NCI-H2107 treated with DMSO at 0.1 percent for 48 hours (cell line): ENCODE measurements around the gene SCLT1.

Experiments
- DNase-seq: peaks from one replicate; lab custom pipeline; 2025; ENCODE audit not compliant: unreplicated experiment; lab: John Stamatoyannopoulos, UW

Gene SCLT1

DNA sequence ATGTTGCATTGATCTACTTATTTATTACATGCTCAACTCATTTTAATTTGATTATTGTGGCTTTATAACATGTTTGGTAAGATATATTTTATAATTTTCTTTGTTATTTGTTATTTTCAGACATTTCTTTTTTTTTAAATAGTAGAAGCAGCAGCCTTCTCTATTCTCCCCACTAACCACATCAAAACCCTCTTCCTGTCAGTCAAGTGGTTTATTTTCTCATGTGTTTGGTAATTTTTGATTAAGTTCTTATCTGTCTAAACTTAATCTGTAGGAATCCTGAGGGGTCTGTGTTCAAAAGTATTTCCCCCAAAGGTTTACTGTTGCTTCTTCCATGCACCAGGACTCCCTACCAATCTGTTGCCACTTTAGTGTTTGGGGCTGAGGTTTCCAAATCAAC lies 131.9 kb downstream of the SCLT1 start:
- no peak for DNase-seq

DNA sequence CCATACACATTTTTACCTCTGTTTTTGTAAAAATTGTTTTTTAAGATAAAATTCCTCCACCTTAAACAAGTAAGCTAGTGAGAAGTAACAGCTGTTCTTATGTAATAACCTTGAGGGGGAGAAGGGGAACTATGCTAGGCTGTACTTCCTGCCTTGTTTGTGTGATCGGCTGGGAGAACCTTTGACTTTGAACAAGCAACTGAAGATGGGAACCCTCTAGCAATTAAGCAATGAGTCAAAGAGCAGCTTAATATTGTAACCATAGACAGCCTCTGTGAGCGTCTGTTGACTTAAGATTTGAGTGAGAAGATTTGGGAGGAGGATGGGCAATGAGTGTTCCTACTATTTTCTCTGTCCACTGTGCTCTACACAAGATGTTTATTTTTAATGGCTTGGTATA lies 135.1 kb downstream of the SCLT1 start:
- DNase-seq = no peak

DNA sequence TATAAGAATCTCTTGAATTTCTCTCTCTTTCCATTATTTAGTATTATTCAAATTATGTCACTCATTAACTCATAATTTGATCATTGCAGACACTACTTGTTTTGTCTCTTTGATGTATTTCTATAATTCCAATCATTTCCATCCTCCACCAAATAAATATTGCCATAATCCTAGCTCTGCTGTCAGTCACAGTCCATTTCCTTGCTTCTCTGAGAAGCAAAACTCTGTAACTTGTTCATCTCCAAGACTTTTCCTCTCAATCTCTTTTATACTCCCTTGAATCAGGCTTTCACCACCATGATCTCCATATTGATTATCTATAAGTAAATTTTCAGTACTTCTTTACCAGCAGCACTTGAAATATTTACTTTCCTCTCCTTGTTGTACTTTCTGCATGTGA lies 135.9 kb downstream of the SCLT1 start:
- no peak for DNase-seq

- DNase-seq = no peak
These were observed 137.6 kb downstream of the SCLT1 start for GRCh38 chr4:128955751-128956150.

DNA sequence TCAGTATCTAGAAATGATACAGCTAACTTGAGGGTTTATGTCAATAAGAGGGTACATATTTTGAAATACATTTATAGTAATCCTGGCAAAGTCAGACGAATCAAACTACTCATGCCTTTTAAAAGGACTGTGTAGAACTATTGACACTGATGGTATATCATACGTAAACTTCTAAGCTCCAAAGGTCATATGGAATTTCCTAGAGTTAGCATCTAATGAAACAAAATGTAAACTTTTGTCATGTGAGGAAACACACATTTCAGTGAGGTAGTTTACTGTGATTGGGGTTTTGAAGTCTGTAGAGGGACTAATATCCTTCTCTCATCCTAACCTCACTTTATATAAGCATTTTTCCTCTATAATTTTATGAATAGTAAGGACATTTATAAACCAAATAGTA lies 138.4 kb downstream of the SCLT1 start:
- DNase-seq = no peak

GRCh38 chr4:128951316-128951715 lies 142.0 kb downstream of the SCLT1 start:
- DNase-seq = no peak

DNA sequence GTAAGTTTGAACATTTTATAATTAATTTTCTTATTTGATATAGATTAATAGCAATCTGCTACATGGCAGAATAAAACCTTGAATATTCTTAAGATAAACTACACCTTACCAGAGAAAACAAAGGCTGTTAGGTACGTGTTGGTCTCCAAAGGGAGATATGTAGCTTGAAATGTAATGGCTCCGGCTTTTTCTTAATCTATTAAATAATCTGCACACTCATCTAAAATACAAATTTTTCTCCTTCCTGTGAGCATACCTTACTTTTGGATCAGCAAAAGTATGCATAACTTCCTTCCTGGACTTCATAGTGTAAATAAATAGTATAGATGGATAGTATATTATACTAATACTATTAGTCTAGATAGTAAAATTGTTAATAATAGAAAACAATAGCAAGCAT lies 142.5 kb downstream of the SCLT1 start:
- DNase-seq = no peak

DNA sequence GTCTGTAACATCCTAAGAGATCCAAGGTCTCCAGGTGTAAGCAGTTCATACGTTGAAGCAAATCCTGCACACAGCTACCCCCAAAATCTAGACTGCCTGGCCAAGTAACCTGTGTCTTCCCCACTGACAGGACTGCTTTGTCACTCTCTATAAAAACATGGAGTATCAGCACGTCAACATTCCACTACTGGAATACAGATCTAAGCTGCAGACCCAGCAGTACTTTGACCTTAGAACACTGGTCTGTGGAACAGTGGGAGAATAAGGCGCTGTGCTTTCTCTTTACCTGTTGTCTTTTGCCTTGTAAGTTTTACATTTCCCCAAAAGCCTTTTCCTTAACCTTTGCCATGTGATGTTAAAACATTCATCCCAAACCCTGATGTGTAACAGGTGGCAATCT lies 146.4 kb downstream of the SCLT1 start:
- no peak for DNase-seq

DNA sequence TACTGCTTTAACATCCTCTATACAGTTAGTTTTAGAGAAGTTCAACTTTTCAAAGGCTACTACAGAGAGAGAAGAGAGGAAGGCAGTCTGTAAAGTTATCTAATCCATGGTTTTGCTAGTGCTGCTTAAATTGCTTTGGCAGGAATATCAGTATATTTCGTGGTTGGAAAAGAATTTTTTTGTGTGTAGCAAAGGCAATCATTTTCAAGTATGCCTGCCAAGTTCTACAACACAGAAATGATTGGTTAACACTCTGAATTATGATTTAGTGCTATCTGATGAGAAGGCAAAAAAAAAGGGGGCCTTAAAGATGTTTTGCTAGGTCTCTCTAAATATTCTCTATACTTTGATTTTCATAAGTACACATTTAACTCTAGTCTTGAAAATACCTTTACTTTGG lies 150.7 kb downstream of the SCLT1 start:
- no peak for DNase-seq

GRCh38 chr4:128940971-128941370 lies 152.4 kb downstream of the SCLT1 start:
- DNase-seq = no peak

GRCh38 chr4:128930051-128930450 lies 163.3 kb downstream of the SCLT1 start:
- no peak for DNase-seq

GRCh38 chr4:128924951-128925350 lies 168.4 kb downstream of the SCLT1 start:
- no peak for DNase-seq

GRCh38 chr4:128921954-128922353 lies 171.4 kb downstream of the SCLT1 start:
- DNase-seq = no peak

- no peak for DNase-seq
These were observed 175.6 kb downstream of the SCLT1 start for GRCh38 chr4:128917781-128918180.

- DNase-seq = no peak
These were observed 176.5 kb downstream of the SCLT1 start for GRCh38 chr4:128916832-128917231.

- DNase-seq = no peak
These were observed 177.8 kb downstream of the SCLT1 start for GRCh38 chr4:128915544-128915943.

- DNase-seq = no peak
These were observed 180.1 kb downstream of the SCLT1 start for GRCh38 chr4:128913228-128913627.

DNA sequence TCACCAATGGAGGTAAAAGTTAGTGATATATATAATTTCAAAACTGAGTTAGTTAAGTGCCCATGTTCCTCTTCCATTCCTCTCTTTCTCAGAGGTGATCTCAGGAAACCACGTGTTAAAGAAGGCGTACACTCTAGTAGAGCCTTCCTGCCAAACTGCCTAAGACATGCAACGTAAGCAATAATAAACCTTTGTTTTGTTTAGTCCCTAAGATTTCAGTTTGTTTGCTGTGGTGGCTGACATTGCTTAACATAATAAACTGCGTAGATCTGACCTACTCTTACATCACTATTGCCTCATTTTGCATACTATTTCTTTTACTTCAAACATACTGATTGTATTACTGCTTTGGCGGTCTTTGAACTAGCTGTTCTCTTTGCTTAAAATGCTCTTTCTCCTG lies 184.6 kb downstream of the SCLT1 start:
- no peak for DNase-seq

GRCh38 chr4:128907981-128908380 lies 185.4 kb downstream of the SCLT1 start:
- DNase-seq = no peak

DNA sequence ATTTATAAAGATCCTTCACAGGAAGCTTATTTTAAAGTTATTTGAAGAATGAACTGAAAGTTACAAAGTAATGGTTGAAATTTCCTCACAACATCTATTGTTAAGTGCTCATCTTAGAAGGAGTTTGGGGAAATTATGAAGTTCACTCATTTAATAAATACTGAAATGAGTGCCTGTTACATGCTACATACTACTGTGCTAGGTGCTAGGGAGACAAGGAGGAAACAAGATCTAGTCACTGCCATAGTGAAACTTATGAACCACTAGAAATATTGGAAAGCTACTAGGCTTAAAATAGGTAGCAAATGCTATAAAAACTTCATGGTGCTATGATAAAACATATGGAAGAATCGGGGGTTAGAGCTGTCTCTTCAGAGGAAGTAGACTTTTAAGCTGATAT lies 186.8 kb downstream of the SCLT1 start:
- no peak for DNase-seq

DNA sequence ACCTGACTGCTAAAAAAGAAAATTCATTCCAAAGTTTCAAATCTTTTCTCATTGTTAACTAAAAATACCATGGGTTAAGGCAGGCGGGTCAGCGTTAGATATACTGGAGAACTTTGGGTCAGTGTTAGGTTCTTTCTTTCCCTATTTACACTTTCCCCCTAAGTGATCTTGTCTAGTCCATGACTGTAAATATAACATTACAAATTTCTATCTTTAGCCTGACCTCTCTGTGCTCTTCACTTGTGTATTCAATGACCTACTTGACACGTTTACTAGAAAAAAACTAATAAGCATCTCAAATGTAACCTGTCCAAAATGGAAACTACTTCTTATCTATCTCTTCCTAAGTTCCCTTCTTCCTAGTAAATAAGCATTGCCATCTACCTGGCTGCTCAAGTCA lies 188.5 kb downstream of the SCLT1 start:
- DNase-seq = no peak

DNA sequence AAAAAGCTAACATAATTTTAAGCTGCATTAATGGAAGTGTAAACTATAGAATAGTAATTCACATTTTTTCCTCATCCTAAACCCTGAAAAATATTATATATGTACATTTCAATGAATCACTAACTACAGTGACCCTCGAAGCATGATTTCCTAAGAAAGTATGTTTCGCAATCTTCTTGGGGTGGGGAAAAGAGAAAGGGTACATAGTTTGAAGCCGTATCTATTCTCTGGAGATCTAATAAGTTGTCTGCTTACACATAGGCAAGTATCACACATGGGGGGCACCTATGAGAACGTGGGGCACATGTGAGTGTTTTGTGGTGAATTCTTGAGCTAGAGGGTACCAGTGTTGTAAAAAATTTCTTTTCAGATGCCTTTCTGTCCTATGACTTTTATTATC lies 212.7 kb downstream of the SCLT1 start:
- no peak for DNase-seq

GRCh38 chr4:128879971-128880370 lies 213.4 kb downstream of the SCLT1 start:
- no peak for DNase-seq

DNA sequence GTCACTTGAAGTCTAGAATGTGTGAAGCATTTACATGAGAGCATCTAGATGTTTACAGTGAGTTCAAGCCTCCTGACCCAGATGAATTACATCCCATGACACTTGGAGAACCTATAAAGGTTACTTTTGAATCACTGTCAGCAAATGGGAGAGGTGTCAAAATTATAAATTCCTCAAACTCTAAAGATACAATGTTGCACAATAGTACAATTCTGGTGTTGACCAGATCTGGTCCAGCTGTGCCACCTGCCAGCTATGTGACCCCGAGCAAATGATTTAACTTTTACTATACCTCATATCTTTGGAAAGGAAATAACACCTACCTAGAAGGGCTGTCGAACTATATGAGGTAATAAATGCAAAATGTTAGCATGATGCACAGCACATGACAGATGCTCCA lies 214.1 kb downstream of the SCLT1 start:
- no peak for DNase-seq
